Caco-2 (cell line): Measurements from ENCODE around the gene TAF4B. TPM values are rescaled to one million over a fixed set of nuclear protein-coding genes. Genes with fewer than 3 reads are reported as not detected.

Source experiments
- BruUV-seq: library from RNA; stranded (reverse); fragments of 400-500 nt; replicated peaks from 2 replicates; lab custom pipeline; 2021; lab: Mats Ljungman, UMichigan
- CTCF ChIA-PET: fragments of 300-600 bp; sonication (Branson Sonifier 250); formaldehyde crosslinking; loops from one replicate; lab custom pipeline; 2022; ENCODE audit warnings: antibody characterized with exemption; lab: Charles Lee
- POLR2A ChIA-PET: fragments of 300-600 bp; sonication (Branson Sonifier 250); formaldehyde crosslinking; loops from one replicate; lab custom pipeline; 2022; ENCODE audit warnings: antibody characterized with exemption; lab: Charles Lee
- DNase-seq, 2 experiments: peaks; one replicate each; pipeline versions ENCODE4 v3.0.0 to v3.0.0-alpha.2; 2020 to 2022
- H3K27me3 ChIP-seq: replicated peaks from 2 replicates; pipeline ENCODE4 v1.6.0; 2011; ENCODE audit warnings: low read length; ENCODE audit not compliant: control insufficient read depth, insufficient read depth
- H3K36me3 ChIP-seq: 2 replicates; pipeline ENCODE4 v1.5.1; 2011; ENCODE audit warnings: low read length; ENCODE audit not compliant: control insufficient read depth, insufficient read depth
- H3K4me1 ChIP-seq: fragments of 250-450 bp; sonication (Bioruptor Pico); 2 replicates; pipeline ENCODE4 v1.5.1; 2020; ENCODE audit warnings: mild to moderate bottlenecking
- H3K4me3 ChIP-seq: 2 replicates; pipeline ENCODE4 v1.5.1; 2011; ENCODE audit warnings: low read depth, mild to moderate bottlenecking, control low read depth, low read length
- H3K9me3 ChIP-seq: fragments of 250-450 bp; sonication (Bioruptor Pico); 2 replicates; pipeline ENCODE4 v1.5.1; 2020; ENCODE audit warnings: mild to moderate bottlenecking, moderate library complexity
- H3K27ac Mint-ChIP-seq: one replicate; pipeline ENCODE4 v1.8.0; 2022; ENCODE audit warnings: mixed read lengths; ENCODE audit not compliant: unreplicated experiment
- H3K27me3 Mint-ChIP-seq: one replicate; pipeline ENCODE4 v1.8.0; 2022; ENCODE audit warnings: mixed read lengths; ENCODE audit not compliant: insufficient read depth, unreplicated experiment
- H3K36me3 Mint-ChIP-seq: one replicate; pipeline ENCODE4 v1.8.0; 2022; ENCODE audit warnings: mild to moderate bottlenecking, mixed read lengths; ENCODE audit not compliant: insufficient read depth, unreplicated experiment
- H3K4me1 Mint-ChIP-seq: one replicate; pipeline ENCODE4 v1.8.0; 2022; ENCODE audit warnings: low read depth, mixed read lengths; ENCODE audit not compliant: unreplicated experiment
- H3K4me3 Mint-ChIP-seq: one replicate; pipeline ENCODE4 v1.8.0; 2022; ENCODE audit warnings: mild to moderate bottlenecking, moderate library complexity, mixed read lengths; ENCODE audit not compliant: unreplicated experiment
- H3K9me3 Mint-ChIP-seq: one replicate; pipeline ENCODE4 v1.8.0; 2022; ENCODE audit warnings: mixed read lengths; ENCODE audit not compliant: unreplicated experiment
- intact Hi-C: fragments of 100-400 bp; cut with micrococcal nuclease; formaldehyde crosslinking; loops from one replicate; pipeline ENCODE4 v1.10.0; 2022; ENCODE audit not compliant: unreplicated experiment
- total RNA-seq: library from RNA; stranded (reverse); gene quantifications from 2 replicates; pipeline ENCODE4 v1.2.3, GENCODE V29; 2022
- TF ChIP-seq, protein P1 (sequence below), 2 experiments: fragments of 200-600 bp in 1 of 2; IDR thresholded peaks; 1 replicate in 1 of 2; 2 replicates in 1 of 2; pipeline versions ENCODE4 v1.5.1 to v1.8.0; 2011 to 2022; ENCODE audit warnings: antibody characterized with exemption in 1 of 2, control low read depth in 1 of 2, inconsistent platforms in 1 of 2, low read depth in 1 of 2, low read length in 1 of 2, mild to moderate bottlenecking in 1 of 2, moderate library complexity in 1 of 2; ENCODE audit not compliant: insufficient read depth in 1 of 2, severe bottlenecking in 1 of 2, unreplicated experiment in 1 of 2

TAF4B gene
- total RNA-seq, 1 experiment from 2014 or later = 2.6 TPM

DNA sequence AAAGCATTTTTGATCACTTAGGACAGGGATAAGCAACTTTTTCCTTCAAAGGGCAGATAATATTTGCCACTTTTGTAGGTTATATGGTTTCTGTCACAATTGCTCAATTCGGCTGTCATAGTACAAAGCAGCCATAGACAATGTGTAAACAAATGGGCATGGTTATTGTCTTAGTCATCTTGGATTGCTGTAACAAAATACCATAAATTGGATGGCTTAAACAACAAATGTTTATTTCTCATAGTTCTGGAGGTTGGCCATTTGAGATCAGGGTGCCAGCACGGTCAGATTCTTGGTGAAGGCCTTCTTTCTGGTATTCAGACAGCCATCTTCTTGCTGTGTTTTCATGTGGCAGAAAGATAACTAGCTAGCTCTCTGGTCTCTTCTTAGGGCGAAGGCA, 91.2 kb downstream of the TAF4B start:
- no peak for DNase-seq
- Histone ChIP-seq H3K4me3 (no peak overlapping the region), H3K27me3 (no peaks in the 10 kb centered on the region), H3K4me1 (no peaks in the 10 kb centered on the region), H3K36me3 (no peaks in the 10 kb centered on the region), H3K9me3 (no peaks in the 10 kb centered on the region)
- no peaks in the 10 kb centered on the region for H3K36me3 Mint-ChIP-seq
- H3K27me3 Mint-ChIP-seq = no peaks in the 10 kb centered on the region
- no peaks in the 10 kb centered on the region for H3K9me3 Mint-ChIP-seq
- ChIA-PET POLR2A (no interaction called here), CTCF (no interaction called here)
- no TSS peak for BruUV-seq
- no peaks in the 10 kb centered on the region for H3K4me1 Mint-ChIP-seq
- TF ChIP-seq, protein P1, sequence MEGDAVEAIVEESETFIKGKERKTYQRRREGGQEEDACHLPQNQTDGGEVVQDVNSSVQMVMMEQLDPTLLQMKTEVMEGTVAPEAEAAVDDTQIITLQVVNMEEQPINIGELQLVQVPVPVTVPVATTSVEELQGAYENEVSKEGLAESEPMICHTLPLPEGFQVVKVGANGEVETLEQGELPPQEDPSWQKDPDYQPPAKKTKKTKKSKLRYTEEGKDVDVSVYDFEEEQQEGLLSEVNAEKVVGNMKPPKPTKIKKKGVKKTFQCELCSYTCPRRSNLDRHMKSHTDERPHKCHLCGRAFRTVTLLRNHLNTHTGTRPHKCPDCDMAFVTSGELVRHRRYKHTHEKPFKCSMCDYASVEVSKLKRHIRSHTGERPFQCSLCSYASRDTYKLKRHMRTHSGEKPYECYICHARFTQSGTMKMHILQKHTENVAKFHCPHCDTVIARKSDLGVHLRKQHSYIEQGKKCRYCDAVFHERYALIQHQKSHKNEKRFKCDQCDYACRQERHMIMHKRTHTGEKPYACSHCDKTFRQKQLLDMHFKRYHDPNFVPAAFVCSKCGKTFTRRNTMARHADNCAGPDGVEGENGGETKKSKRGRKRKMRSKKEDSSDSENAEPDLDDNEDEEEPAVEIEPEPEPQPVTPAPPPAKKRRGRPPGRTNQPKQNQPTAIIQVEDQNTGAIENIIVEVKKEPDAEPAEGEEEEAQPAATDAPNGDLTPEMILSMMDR (IDR thresholded peaks at IDR 0.05; ENCODE audit: insufficient read depth in 1 of 2, low read depth in 1 of 2, low read length in 1 of 2, severe bottlenecking in 1 of 2, unreplicated experiment in 1 of 2) = no peak
- intact Hi-C loops = no loop called here
- no peak overlapping the region for H3K27ac Mint-ChIP-seq
- H3K4me3 Mint-ChIP-seq = no peak overlapping the region

DNA sequence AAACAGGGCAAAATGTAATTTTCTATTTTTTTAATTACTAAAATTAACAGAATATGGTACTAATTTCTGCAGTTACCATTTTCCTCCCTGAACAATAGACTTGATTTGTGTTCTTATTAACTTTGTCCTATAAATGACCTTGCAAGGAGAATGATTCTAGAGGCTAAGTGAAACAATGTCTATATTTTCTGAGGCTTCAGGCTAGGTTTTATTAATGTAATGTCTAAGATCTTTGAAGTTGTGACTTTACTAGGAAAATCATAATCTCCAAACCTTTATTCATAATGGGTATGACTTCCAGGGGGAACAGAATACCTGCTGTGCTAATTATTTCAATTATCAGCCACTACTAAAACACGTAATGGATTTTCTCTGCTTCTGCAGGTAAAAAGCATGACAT, 94.4 kb downstream of the TAF4B start:
- Mint-ChIP-seq H3K27ac (no peak overlapping the region), H3K27me3 (no peaks in the 10 kb centered on the region), H3K4me3 (no peak overlapping the region), H3K9me3 (no peaks in the 10 kb centered on the region), H3K4me1 (no peaks in the 10 kb centered on the region), H3K36me3 (no peaks in the 10 kb centered on the region)
- Histone ChIP-seq H3K4me1 (no peaks in the 10 kb centered on the region), H3K4me3 (no peak overlapping the region), H3K27me3 (no peaks in the 10 kb centered on the region), H3K9me3 (no peaks in the 10 kb centered on the region), H3K36me3 (no peaks in the 10 kb centered on the region)
- TF ChIP-seq, protein P1 (IDR thresholded peaks at IDR 0.05; ENCODE audit: insufficient read depth in 1 of 2, low read depth in 1 of 2, low read length in 1 of 2, severe bottlenecking in 1 of 2, unreplicated experiment in 1 of 2) = no peak
- ChIA-PET POLR2A (no interaction called here), CTCF (no interaction called here)
- no peak for DNase-seq
- intact Hi-C loops = no loop called here
- BruUV-seq = no TSS peak

DNA sequence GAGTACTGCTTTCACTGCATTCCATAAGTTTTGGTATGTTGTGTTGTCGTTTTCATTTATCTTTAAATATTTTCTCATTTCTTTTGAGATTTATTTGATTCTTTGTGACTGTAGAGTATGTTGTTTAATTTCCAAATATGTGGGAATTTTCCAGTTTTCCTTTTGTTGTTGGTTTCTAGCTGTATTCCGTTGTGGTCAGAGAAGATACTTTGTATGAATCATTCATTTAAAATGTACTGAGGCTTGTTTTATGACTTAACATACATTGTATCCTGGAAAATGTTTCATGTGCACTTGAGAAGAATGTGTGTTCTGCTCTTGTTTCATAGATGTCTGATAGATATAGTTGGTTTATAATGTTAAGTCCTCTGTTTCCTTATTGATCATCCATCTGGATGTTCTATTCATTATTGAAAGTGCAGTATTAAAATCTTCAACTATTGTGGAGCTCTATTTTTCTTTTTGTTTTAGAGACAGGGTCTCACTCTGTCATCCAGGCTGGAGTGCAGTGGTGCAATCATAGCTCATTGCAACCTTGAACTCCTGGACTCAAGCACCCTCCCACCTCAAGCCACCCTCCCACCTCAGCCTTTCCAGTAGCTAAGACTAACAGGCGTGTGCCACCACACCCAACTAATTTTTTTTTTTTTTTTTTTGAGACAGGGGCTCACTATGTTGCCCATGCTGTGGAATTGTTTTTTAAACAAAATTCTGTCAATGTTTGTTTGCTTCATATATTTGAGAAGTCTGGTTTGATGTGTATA, 96.8 kb downstream of the TAF4B start:
- no peaks in the 10 kb centered on the region for H3K27me3 Mint-ChIP-seq
- H3K4me1 Mint-ChIP-seq = no peaks in the 10 kb centered on the region
- no peaks in the 10 kb centered on the region for H3K9me3 ChIP-seq
- no peak overlapping the region for H3K27ac Mint-ChIP-seq
- no peaks in the 10 kb centered on the region for H3K9me3 Mint-ChIP-seq
- no peaks in the 10 kb centered on the region for H3K27me3 ChIP-seq
- DNase-seq = no peak
- intact Hi-C loops = no loop called here
- ChIA-PET CTCF (no interaction called here), POLR2A (no interaction called here)
- H3K36me3 Mint-ChIP-seq = no peaks in the 10 kb centered on the region
- no peak overlapping the region for H3K4me3 ChIP-seq
- TF ChIP-seq, protein P1 (IDR thresholded peaks at IDR 0.05; ENCODE audit: insufficient read depth in 1 of 2, low read depth in 1 of 2, low read length in 1 of 2, severe bottlenecking in 1 of 2, unreplicated experiment in 1 of 2) = no peak
- H3K4me1 ChIP-seq = no peaks in the 10 kb centered on the region
- H3K36me3 ChIP-seq = no peaks in the 10 kb centered on the region
- no peak overlapping the region for H3K4me3 Mint-ChIP-seq
- BruUV-seq = no TSS peak
